ENCODE measurements around the gene BPHL.
"Not testable (repeated sequence)": the region's sequence is repeated elsewhere in the genome, so short reads cannot be mapped to it uniquely, and the experiment has no call there.

BPHL gene

GRCh38 chr6:3135668-3136291 lies 17.3 kb downstream of the BPHL start:
- H3K27ac ChIP-seq (ENCODE audit: low read length): no peak overlapping the region
- TF ChIP-seq CTCF (IDR thresholded peaks at IDR 0.05; ENCODE audit: borderline replicate concordance, extremely low read depth, low read length, poor library complexity, severe bottlenecking) (no peak), EZH2 (IDR thresholded peaks at IDR 0.05; ENCODE audit: borderline replicate concordance, low read depth, low read length, severe bottlenecking) (no peak)
- no peak overlapping the region for H2AFZ ChIP-seq (ENCODE audit: low read depth, low read length)
- DNase-seq (no peak), ATAC-seq (ENCODE audit: insufficient read depth, low read depth) (no peak)
- no peak overlapping the region for H3K9ac ChIP-seq (ENCODE audit: low read depth, low read length)
- no peaks in the 10 kb centered on the region for H4K20me1 ChIP-seq (ENCODE audit: insufficient read depth, low read length)
- H3K4me2 ChIP-seq (ENCODE audit: insufficient read depth, low read length): no peak overlapping the region
- no peaks in the 10 kb centered on the region for H3K4me1 ChIP-seq (ENCODE audit: insufficient read depth, low read length)
- no peak overlapping the region for H3K4me3 ChIP-seq (ENCODE audit: low read depth in 1 of 2, low read length in 2 of 2)
- H3K9me3 ChIP-seq (ENCODE audit: insufficient read depth, low read length, severe bottlenecking): no peaks in the 10 kb centered on the region
- peaks cover 31% of the 10 kb centered on the region for H3K36me3 ChIP-seq (ENCODE audit: insufficient read depth, low read length)
- no peaks in the 10 kb centered on the region for H3K79me2 ChIP-seq (ENCODE audit: insufficient read depth, low read length)
- H3K27me3 ChIP-seq (ENCODE audit: insufficient read depth, low read length, poor library complexity): no peaks in the 10 kb centered on the region

- H3K9ac ChIP-seq (ENCODE audit: low read depth, low read length): no peak overlapping the region
- H3K9me3 ChIP-seq (ENCODE audit: insufficient read depth, low read length, severe bottlenecking): no peaks in the 10 kb centered on the region
- H4K20me1 ChIP-seq (ENCODE audit: insufficient read depth, low read length): no peaks in the 10 kb centered on the region
- H3K79me2 ChIP-seq (ENCODE audit: insufficient read depth, low read length): no peaks in the 10 kb centered on the region
- TF ChIP-seq EZH2 (IDR thresholded peaks at IDR 0.05; ENCODE audit: borderline replicate concordance, low read depth, low read length, severe bottlenecking) (no peak), CTCF (IDR thresholded peaks at IDR 0.05; ENCODE audit: borderline replicate concordance, extremely low read depth, low read length, poor library complexity, severe bottlenecking) (no peak)
- H3K4me1 ChIP-seq (ENCODE audit: insufficient read depth, low read length): no peaks in the 10 kb centered on the region
- no peak for DNase-seq
- no peak overlapping the region for H3K4me3 ChIP-seq (ENCODE audit: low read depth in 1 of 2, low read length in 2 of 2)
- no peak for ATAC-seq (ENCODE audit: insufficient read depth, low read depth)
- H3K27ac ChIP-seq (ENCODE audit: low read length): no peak overlapping the region
- no peak overlapping the region for H3K4me2 ChIP-seq (ENCODE audit: insufficient read depth, low read length)
- peaks cover 34% of the 10 kb centered on the region for H3K36me3 ChIP-seq (ENCODE audit: insufficient read depth, low read length)
- no peak overlapping the region for H2AFZ ChIP-seq (ENCODE audit: low read depth, low read length)
- H3K27me3 ChIP-seq (ENCODE audit: insufficient read depth, low read length, poor library complexity): no peaks in the 10 kb centered on the region
Observed at GRCh38 chr6:3136292-3137011, 17.9 kb downstream of the BPHL start.

- no peak overlapping the region for H3K9ac ChIP-seq (ENCODE audit: low read depth, low read length)
- H3K9me3 ChIP-seq (ENCODE audit: insufficient read depth, low read length, severe bottlenecking): no peaks in the 10 kb centered on the region
- DNase-seq: no peak
- no peak overlapping the region for H3K4me3 ChIP-seq (ENCODE audit: low read depth in 1 of 2, low read length in 2 of 2)
- no peak overlapping the region for H3K4me2 ChIP-seq (ENCODE audit: insufficient read depth, low read length)
- H3K36me3 ChIP-seq (ENCODE audit: insufficient read depth, low read length): peaks cover 34% of the 10 kb centered on the region
- no peaks in the 10 kb centered on the region for H4K20me1 ChIP-seq (ENCODE audit: insufficient read depth, low read length)
- no peak overlapping the region for H3K27ac ChIP-seq (ENCODE audit: low read length)
- H2AFZ ChIP-seq (ENCODE audit: low read depth, low read length): no peak overlapping the region
- H3K79me2 ChIP-seq (ENCODE audit: insufficient read depth, low read length): no peaks in the 10 kb centered on the region
- TF ChIP-seq CTCF (IDR thresholded peaks at IDR 0.05; ENCODE audit: borderline replicate concordance, extremely low read depth, low read length, poor library complexity, severe bottlenecking) (no peak), EZH2 (IDR thresholded peaks at IDR 0.05; ENCODE audit: borderline replicate concordance, low read depth, low read length, severe bottlenecking) (no peak)
- H3K27me3 ChIP-seq (ENCODE audit: insufficient read depth, low read length, poor library complexity): no peaks in the 10 kb centered on the region
- ATAC-seq (ENCODE audit: insufficient read depth, low read depth): no peak
- H3K4me1 ChIP-seq (ENCODE audit: insufficient read depth, low read length): no peaks in the 10 kb centered on the region
Observed at GRCh38 chr6:3137057-3137777, 18.7 kb downstream of the BPHL start.

GRCh38 chr6:3137873-3138272 lies 19.4 kb downstream of the BPHL start:
- H3K4me2 ChIP-seq (ENCODE audit: insufficient read depth, low read length); H3K4me1 ChIP-seq (ENCODE audit: insufficient read depth, low read length); H3K4me3 ChIP-seq (ENCODE audit: low read depth in 1 of 2, low read length in 2 of 2); H4K20me1 ChIP-seq (ENCODE audit: insufficient read depth, low read length); ATAC-seq (ENCODE audit: insufficient read depth, low read depth); DNase-seq; H3K9ac ChIP-seq (ENCODE audit: low read depth, low read length); H2AFZ ChIP-seq (ENCODE audit: low read depth, low read length); H3K79me2 ChIP-seq (ENCODE audit: insufficient read depth, low read length); H3K27ac ChIP-seq (ENCODE audit: low read length); H3K9me3 ChIP-seq (ENCODE audit: insufficient read depth, low read length, severe bottlenecking); H3K27me3 ChIP-seq (ENCODE audit: insufficient read depth, low read length, poor library complexity): not testable (repeated sequence)
- H3K36me3 ChIP-seq (ENCODE audit: insufficient read depth, low read length): peaks cover 34% of the 10 kb centered on the region
